ENCODE results near the gene CPLX3.

GRCh38 chr15:74794248-74794969, 32.0 kb upstream of the CPLX3 start:
- no peak for TF ChIP-seq CTCF (IDR thresholded peaks at IDR 0.05)
- TF ChIP-seq POLR2A (IDR thresholded peaks at IDR 0.05): no peak

Measured in uterus (tissue), 2 donors.